WERI-Rb-1 (cell line): ENCODE measurements around the gene DNAJB6.

Source experiments
- DNase-seq: peaks from one replicate; pipeline ENCODE4 v3.0.0-alpha.2; 2020
- H3K27ac ChIP-seq: fragments of 250-450 bp; sonication (Bioruptor Pico); 2 replicates; pipeline ENCODE4 v1.5.1; 2020; ENCODE audit warnings: mild to moderate bottlenecking, moderate library complexity
- H3K27me3 ChIP-seq: fragments of 250-450 bp; sonication (Bioruptor Pico); 2 replicates; pipeline ENCODE4 v1.5.1; 2021; ENCODE audit warnings: mild to moderate bottlenecking, low read depth, moderate library complexity; ENCODE audit not compliant: insufficient read depth, severe bottlenecking
- H3K36me3 ChIP-seq: fragments of 250-450 bp; sonication (Bioruptor Pico); 2 replicates; pipeline ENCODE4 v1.5.1; 2020; ENCODE audit warnings: mild to moderate bottlenecking, moderate library complexity
- H3K4me3 ChIP-seq: 2 replicates; pipeline ENCODE4 v1.5.1; 2011; ENCODE audit warnings: low read depth, mild to moderate bottlenecking, control low read depth, low read length
- H3K9me3 ChIP-seq: fragments of 250-450 bp; sonication (Bioruptor Pico); 2 replicates; pipeline ENCODE4 v1.5.1; 2021; ENCODE audit warnings: mild to moderate bottlenecking, moderate library complexity; ENCODE audit not compliant: severe bottlenecking
- TF ChIP-seq, protein P1 (sequence below): IDR thresholded peaks from 2 replicates; pipeline ENCODE4 v1.5.1; 2011; ENCODE audit warnings: low read depth, mild to moderate bottlenecking, control low read depth, inconsistent platforms, low read length

Gene DNAJB6

DNA sequence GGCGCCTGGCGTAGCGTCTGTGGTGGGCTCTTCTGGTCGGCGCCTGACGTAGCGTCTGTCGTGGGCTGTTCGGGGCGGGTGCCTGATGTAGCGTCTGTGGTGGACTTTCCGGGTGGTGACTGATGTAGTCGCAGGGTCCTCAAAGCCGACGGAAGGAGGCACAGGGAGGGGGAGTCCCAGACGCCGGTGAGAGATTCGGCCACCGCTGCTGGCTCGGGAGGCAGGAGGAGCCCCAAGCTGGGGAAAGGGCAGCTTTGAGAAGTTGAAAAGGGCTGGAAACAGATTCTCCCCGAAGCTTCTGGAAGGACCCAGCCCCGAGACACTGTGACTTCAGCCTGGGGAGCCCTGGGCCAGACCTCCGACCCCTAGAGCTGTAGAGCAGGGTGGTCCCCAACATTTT, 105.7 kb downstream of the DNAJB6 start:
- no peaks in the 10 kb centered on the region for H3K27me3 ChIP-seq
- no peaks in the 10 kb centered on the region for H3K9me3 ChIP-seq
- no peak overlapping the region for H3K4me3 ChIP-seq
- H3K27ac ChIP-seq, result no peak overlapping the region
- no peak for DNase-seq
- TF ChIP-seq, protein P1, sequence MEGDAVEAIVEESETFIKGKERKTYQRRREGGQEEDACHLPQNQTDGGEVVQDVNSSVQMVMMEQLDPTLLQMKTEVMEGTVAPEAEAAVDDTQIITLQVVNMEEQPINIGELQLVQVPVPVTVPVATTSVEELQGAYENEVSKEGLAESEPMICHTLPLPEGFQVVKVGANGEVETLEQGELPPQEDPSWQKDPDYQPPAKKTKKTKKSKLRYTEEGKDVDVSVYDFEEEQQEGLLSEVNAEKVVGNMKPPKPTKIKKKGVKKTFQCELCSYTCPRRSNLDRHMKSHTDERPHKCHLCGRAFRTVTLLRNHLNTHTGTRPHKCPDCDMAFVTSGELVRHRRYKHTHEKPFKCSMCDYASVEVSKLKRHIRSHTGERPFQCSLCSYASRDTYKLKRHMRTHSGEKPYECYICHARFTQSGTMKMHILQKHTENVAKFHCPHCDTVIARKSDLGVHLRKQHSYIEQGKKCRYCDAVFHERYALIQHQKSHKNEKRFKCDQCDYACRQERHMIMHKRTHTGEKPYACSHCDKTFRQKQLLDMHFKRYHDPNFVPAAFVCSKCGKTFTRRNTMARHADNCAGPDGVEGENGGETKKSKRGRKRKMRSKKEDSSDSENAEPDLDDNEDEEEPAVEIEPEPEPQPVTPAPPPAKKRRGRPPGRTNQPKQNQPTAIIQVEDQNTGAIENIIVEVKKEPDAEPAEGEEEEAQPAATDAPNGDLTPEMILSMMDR, result no peak
- no peaks in the 10 kb centered on the region for H3K36me3 ChIP-seq

GRCh38 chr7:157442993-157443831, 106.4 kb downstream of the DNAJB6 start:
- no peak overlapping the region for H3K27ac ChIP-seq
- DNase-seq, result no peak
- TF ChIP-seq, protein P1, result no peak
- no peak overlapping the region for H3K4me3 ChIP-seq
- no peaks in the 10 kb centered on the region for H3K27me3 ChIP-seq
- H3K36me3 ChIP-seq, result no peaks in the 10 kb centered on the region
- H3K9me3 ChIP-seq, result no peaks in the 10 kb centered on the region

GRCh38 chr7:157444011-157444842, 107.4 kb downstream of the DNAJB6 start:
- Histone ChIP-seq H3K4me3 (no peak overlapping the region), H3K36me3 (no peaks in the 10 kb centered on the region), H3K27me3 (no peaks in the 10 kb centered on the region), H3K9me3 (no peaks in the 10 kb centered on the region), H3K27ac (no peak overlapping the region)
- DNase-seq, result no peak
- TF ChIP-seq, protein P1, result no peak

- Histone ChIP-seq H3K9me3 (peaks cover 2% of the 10 kb centered on the region), H3K27me3 (no peaks in the 10 kb centered on the region), H3K36me3 (no peaks in the 10 kb centered on the region), H3K4me3 (no peak overlapping the region), H3K27ac (no peak overlapping the region)
- DNase-seq, result no peak
- TF ChIP-seq, protein P1, result no peak
These were observed 108.0 kb downstream of the DNAJB6 start for GRCh38 chr7:157444843-157445135.

DNA sequence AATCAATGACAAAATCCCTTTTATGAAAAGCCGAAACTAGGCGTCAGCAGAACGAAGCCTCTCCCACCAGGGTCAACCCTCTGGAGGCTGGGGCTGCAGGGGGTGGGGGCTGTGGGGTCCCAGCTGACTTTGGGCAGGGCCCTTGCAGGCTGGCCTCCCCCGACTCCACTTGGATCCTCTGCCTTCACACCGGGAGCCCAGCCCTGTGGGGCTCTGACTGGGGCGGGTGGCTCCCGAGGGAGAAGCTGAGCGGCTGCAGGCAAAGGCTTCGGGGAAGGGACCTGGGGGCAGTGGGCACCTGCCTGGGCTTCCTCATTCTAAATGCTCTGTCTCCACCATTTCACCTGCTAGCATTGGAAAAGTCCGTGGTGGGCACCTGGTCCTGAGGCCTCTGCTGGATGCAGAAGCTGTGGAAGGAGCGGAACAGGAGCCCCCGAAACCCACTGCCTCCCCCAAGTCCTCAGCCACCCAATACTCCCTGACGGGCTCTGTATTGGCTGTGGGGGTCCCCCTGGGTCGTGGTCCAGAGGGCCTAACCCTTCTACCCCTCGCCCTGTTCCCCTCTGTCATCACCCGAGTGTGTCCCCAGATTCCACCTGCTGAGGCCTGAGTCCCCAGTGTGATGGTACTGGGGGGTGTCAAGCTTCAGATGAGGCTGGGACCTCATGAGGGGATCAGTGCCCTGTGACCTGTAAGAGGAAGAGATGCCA, 108.6 kb downstream of the DNAJB6 start:
- TF ChIP-seq, protein P1, result no peak
- Histone ChIP-seq H3K27me3 (no peaks in the 10 kb centered on the region), H3K36me3 (no peaks in the 10 kb centered on the region), H3K27ac (no peak overlapping the region), H3K9me3 (peaks cover 2% of the 10 kb centered on the region), H3K4me3 (no peak overlapping the region)
- no peak for DNase-seq
